ENCODE results near the gene TMEM233. TPM values are rescaled to one million over a fixed set of nuclear protein-coding genes. Genes with fewer than 3 reads are reported as not detected.

The TMEM233 gene
- polyA plus RNA-seq, 1 experiment, result not detected

DNA sequence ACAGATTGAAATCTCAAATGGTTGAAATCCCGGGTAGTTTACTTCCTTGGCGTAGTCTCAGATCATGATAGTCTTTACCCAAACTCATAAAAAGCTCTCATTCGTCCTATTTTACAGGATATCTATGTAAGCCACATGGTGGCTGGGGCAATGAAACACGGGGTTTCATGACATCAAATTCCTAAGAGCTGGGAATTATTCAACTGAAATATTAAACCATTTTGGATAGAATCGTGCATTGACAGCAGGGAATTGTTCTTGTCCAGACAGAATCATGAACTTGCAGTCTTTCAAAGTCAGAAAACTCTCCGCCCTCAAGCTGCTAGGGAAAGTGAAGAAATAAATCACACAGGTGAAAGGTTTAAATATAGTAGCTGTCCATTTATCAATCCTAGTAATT, 41.2 kb downstream of the TMEM233 start:
- DNase-seq (ENCODE audit: low read depth, low spot score), result no peak
- no peaks in the 10 kb centered on the region for H3K27me3 ChIP-seq (ENCODE audit: control insufficient read depth, insufficient read depth, low read length)
- TF ChIP-seq, protein P1, sequence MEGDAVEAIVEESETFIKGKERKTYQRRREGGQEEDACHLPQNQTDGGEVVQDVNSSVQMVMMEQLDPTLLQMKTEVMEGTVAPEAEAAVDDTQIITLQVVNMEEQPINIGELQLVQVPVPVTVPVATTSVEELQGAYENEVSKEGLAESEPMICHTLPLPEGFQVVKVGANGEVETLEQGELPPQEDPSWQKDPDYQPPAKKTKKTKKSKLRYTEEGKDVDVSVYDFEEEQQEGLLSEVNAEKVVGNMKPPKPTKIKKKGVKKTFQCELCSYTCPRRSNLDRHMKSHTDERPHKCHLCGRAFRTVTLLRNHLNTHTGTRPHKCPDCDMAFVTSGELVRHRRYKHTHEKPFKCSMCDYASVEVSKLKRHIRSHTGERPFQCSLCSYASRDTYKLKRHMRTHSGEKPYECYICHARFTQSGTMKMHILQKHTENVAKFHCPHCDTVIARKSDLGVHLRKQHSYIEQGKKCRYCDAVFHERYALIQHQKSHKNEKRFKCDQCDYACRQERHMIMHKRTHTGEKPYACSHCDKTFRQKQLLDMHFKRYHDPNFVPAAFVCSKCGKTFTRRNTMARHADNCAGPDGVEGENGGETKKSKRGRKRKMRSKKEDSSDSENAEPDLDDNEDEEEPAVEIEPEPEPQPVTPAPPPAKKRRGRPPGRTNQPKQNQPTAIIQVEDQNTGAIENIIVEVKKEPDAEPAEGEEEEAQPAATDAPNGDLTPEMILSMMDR (IDR thresholded peaks at IDR 0.05; ENCODE audit: low read depth, low read length), result no peak
- CTCF ChIA-PET, result interaction anchor here (1.7 kb wide), 1 partner anchor 8 kb away, joined by 4 read pairs; no protein-coding TSS in a partner anchor
- no peaks in the 10 kb centered on the region for H3K9me3 ChIP-seq (ENCODE audit: control insufficient read depth, insufficient read depth, low read length)
- POLR2A ChIA-PET, result interaction anchor here (0.7 kb wide), 1 partner anchor 77 kb away, joined by 4 read pairs; no protein-coding TSS in a partner anchor
- no peak overlapping the region for H3K4me3 ChIP-seq (ENCODE audit: low read depth, low read length)
- H3K27ac ChIP-seq (ENCODE audit: low read depth, low read length), result no peak overlapping the region

DNA sequence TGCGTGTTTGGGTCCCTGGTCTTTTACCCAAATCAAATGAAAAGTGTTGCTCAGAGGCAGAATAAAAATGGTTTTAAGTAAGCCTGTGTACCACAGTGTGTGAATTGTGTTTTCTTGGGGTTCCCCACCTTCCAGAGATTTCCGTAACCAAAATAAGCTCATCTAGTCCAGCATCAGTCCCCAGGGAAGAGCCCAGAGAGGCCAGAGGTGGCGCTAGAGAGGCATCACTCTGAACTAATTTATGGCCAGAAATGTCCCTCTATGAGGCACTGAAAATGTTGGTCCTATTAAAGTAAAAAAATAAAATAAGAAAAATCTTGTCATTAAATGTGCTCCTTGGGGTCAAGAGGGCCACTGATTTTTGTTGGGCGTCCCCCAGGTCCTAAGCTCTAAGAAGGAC, 49.4 kb downstream of the TMEM233 start:
- ChIA-PET CTCF (interaction anchor here (0.6 to 1.3 kb wide), 2 partner anchors 9 to 35 kb away, joined by 4 read pairs; no protein-coding TSS in a partner anchor), POLR2A (no interaction called here)
- DNase-seq (ENCODE audit: low read depth, low spot score), result no peak
- TF ChIP-seq, protein P1 (IDR thresholded peaks at IDR 0.05; ENCODE audit: low read depth, low read length), result 0 out of 2 replicates have a peak, but pooled peaks have one; percentile 14
- H3K4me3 ChIP-seq (ENCODE audit: low read depth, low read length), result no peak overlapping the region
- no peak overlapping the region for H3K27ac ChIP-seq (ENCODE audit: low read depth, low read length)
- H3K9me3 ChIP-seq (ENCODE audit: control insufficient read depth, insufficient read depth, low read length), result no peaks in the 10 kb centered on the region
- H3K27me3 ChIP-seq (ENCODE audit: control insufficient read depth, insufficient read depth, low read length), result no peaks in the 10 kb centered on the region

DNA sequence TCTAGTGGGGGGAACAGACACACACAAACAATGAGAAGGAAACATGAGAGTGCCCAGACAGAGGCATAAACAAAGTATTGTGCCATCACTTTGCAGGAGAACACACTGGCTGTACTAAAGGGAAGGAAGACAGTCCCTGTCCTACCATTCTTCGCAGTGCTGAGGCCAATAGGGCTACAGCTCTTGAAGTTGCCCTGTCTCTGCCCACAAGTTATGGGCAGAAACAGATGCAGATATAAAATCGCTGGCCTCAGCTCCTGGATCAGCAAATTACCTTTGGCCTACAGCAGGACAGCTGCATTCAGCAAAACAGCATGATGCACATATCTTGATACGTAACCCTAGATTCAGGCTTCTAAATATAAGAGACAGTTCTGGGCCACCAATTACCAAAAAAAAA, 51.4 kb downstream of the TMEM233 start:
- ChIA-PET CTCF (no interaction called here), POLR2A (no interaction called here)
- H3K27ac ChIP-seq (ENCODE audit: low read depth, low read length), result no peak overlapping the region
- DNase-seq (ENCODE audit: low read depth, low spot score), result no peak
- no peaks in the 10 kb centered on the region for H3K27me3 ChIP-seq (ENCODE audit: control insufficient read depth, insufficient read depth, low read length)
- no peaks in the 10 kb centered on the region for H3K9me3 ChIP-seq (ENCODE audit: control insufficient read depth, insufficient read depth, low read length)
- H3K4me3 ChIP-seq (ENCODE audit: low read depth, low read length), result no peak overlapping the region
- TF ChIP-seq, protein P1 (IDR thresholded peaks at IDR 0.05; ENCODE audit: low read depth, low read length), result no peak

DNA sequence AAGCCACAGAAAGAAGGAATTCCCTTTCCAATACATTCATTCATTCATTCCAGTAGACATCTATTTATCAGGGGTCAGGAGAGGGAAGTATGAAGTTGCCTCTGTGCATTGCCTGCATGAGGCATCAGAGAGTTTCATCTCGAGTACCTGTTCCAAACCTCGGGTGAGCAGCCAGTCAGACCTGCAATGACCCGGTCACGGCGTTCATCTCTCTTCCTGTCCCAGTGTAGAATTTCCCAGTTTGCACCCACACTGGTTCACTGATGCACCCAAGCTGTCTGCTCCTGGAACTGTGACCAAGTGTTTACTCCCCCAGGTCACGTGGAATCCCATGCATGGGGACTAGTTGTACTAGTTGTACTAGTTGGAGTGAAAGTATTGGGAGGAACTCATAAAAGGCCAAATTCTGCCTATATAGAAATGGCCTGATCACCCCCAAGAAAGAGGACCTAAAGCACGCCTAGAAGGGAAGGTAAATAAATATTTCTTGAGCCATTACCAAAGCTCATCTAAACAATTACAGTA, 52.0 kb downstream of the TMEM233 start:
- CTCF ChIA-PET, result no interaction called here

DNA sequence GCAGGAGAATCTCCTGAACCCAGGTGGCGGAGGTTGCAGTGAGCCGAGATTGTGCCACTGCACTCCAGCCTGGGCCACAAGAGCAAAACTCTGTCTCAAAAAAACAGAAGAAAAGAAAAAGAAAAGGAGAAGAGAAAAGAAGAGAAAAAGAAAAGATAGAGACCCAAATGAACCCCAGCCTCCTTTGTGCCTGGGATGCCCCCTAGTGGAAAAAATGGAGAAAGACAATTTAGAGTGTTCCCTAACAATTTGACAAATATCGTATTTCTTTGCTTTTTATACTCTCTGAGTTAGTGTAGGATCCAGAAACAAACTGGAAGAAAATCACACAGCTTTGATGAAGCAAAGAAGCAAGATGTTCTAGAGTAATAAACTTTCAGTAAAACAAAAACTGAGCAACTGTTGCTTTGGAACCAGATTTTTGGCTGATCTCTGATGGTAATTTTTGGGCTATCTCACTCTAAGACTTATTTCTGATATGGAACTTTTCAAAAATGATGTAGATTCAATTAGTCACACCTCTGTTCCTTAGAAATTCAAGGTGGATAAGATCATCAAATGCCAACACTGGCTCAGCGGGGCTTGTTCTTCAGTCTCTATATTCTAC, 55.7 kb downstream of the TMEM233 start:
- Histone ChIP-seq H3K4me3 (ENCODE audit: low read depth, low read length) (no peak overlapping the region), H3K9me3 (ENCODE audit: control insufficient read depth, insufficient read depth, low read length) (no peaks in the 10 kb centered on the region; the same call in 1 of the 2 replicates), H3K27ac (ENCODE audit: low read depth, low read length) (no peak overlapping the region), H3K27me3 (ENCODE audit: control insufficient read depth, insufficient read depth, low read length) (no peaks in the 10 kb centered on the region)
- DNase-seq (ENCODE audit: low read depth, low spot score), result no peak
- ChIA-PET CTCF (interaction anchor here (0.7 to 1.7 kb wide), 2 partner anchors 9 to 24 kb away, joined by 5 read pairs; no protein-coding TSS in a partner anchor), POLR2A (no interaction called here)
- TF ChIP-seq, protein P1 (IDR thresholded peaks at IDR 0.05; ENCODE audit: low read depth, low read length), result peak; percentile 58

More for the DNA sequence above, 52.0 kb downstream of the TMEM233 start:
- TF ChIP-seq, protein P1 (IDR thresholded peaks at IDR 0.05; ENCODE audit: low read depth, low read length), result no peak
- Histone ChIP-seq H3K27ac (ENCODE audit: low read depth, low read length) (no peak overlapping the region), H3K9me3 (ENCODE audit: control insufficient read depth, insufficient read depth, low read length) (no peaks in the 10 kb centered on the region), H3K27me3 (ENCODE audit: control insufficient read depth, insufficient read depth, low read length) (no peaks in the 10 kb centered on the region), H3K4me3 (ENCODE audit: low read depth, low read length) (no peak overlapping the region)
- DNase-seq (ENCODE audit: low read depth, low spot score), result no peak
- POLR2A ChIA-PET, result no interaction called here

Measured in AG04450 (cell line).